ENCODE data around the gene PTGES. TPM values are rescaled to one million over a fixed set of nuclear protein-coding genes. Genes with fewer than 3 reads are reported as not detected.

The PTGES gene
- total and polyA plus RNA-seq, 9 of the 15 experiments (the other 6 are each of a cell fraction or from before 2014, with no cell fraction given), result 0.13 TPM; not detected in 8

- TF ChIP-seq, protein P1, sequence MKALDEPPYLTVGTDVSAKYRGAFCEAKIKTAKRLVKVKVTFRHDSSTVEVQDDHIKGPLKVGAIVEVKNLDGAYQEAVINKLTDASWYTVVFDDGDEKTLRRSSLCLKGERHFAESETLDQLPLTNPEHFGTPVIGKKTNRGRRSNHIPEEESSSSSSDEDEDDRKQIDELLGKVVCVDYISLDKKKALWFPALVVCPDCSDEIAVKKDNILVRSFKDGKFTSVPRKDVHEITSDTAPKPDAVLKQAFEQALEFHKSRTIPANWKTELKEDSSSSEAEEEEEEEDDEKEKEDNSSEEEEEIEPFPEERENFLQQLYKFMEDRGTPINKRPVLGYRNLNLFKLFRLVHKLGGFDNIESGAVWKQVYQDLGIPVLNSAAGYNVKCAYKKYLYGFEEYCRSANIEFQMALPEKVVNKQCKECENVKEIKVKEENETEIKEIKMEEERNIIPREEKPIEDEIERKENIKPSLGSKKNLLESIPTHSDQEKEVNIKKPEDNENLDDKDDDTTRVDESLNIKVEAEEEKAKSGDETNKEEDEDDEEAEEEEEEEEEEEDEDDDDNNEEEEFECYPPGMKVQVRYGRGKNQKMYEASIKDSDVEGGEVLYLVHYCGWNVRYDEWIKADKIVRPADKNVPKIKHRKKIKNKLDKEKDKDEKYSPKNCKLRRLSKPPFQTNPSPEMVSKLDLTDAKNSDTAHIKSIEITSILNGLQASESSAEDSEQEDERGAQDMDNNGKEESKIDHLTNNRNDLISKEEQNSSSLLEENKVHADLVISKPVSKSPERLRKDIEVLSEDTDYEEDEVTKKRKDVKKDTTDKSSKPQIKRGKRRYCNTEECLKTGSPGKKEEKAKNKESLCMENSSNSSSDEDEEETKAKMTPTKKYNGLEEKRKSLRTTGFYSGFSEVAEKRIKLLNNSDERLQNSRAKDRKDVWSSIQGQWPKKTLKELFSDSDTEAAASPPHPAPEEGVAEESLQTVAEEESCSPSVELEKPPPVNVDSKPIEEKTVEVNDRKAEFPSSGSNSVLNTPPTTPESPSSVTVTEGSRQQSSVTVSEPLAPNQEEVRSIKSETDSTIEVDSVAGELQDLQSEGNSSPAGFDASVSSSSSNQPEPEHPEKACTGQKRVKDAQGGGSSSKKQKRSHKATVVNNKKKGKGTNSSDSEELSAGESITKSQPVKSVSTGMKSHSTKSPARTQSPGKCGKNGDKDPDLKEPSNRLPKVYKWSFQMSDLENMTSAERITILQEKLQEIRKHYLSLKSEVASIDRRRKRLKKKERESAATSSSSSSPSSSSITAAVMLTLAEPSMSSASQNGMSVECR (CRISPR knock-in tag; IDR thresholded peaks at IDR 0.05), result no peak
- TF ChIP-seq ZFX (CRISPR knock-in tag; IDR thresholded peaks at IDR 0.05) (peak; percentile 30; the same call in 1 of the 2 replicates), MLX (CRISPR knock-in tag; conservative IDR thresholded peaks at IDR 0.05) (no peak), ZBTB7A (IDR thresholded peaks at IDR 0.05; ENCODE audit: borderline replicate concordance, control insufficient read depth, low read depth, low read length) (no peak), CBFA2T3 (IDR thresholded peaks at IDR 0.05) (peak; percentile 79), SRSF3 (IDR thresholded peaks at IDR 0.05; ENCODE audit: insufficient read depth, low read length) (no peak), TCF3 (CRISPR knock-in tag; IDR thresholded peaks at IDR 0.05) (peak; percentile 79), MAFF (IDR thresholded peaks at IDR 0.05; ENCODE audit: low read length) (no peak), NFIC (IDR thresholded peaks at IDR 0.05) (0 out of 2 replicates have a peak, but pooled peaks have one; percentile 19), CBFA2T2 (conservative IDR thresholded peaks at IDR 0.05) (peak; percentile 60), TCFL5 (CRISPR knock-in tag; conservative IDR thresholded peaks at IDR 0.05) (no peak), NCOR1 (IDR thresholded peaks at IDR 0.05) (peak; percentile 60; the same call in 1 of the 2 replicates), ZNF174 (CRISPR knock-in tag; IDR thresholded peaks at IDR 0.05) (no peak), SAFB (IDR thresholded peaks at IDR 0.05; ENCODE audit: borderline replicate concordance, low read depth, low read length) (no peak), TEAD4 (IDR thresholded peaks at IDR 0.05; ENCODE audit: low read length) (peak; percentile 67), TEAD4 (CRISPR knock-in tag; IDR thresholded peaks at IDR 0.05; ENCODE audit: borderline replicate concordance) (no peak), ZNF717 (CRISPR knock-in tag; IDR thresholded peaks at IDR 0.05) (no peak), FOXP1 (CRISPR knock-in tag; IDR thresholded peaks at IDR 0.05) (no peak), MTA2 (IDR thresholded peaks at IDR 0.05; ENCODE audit: low read depth) (0 out of 2 replicates have a peak, but pooled peaks have one; percentile 11), FUS (optimal IDR thresholded peaks at IDR 0.05; ENCODE audit: low read depth, low read length) (no peak), SMARCA4 (IDR thresholded peaks at IDR 0.05) (peak; percentile 53; the same call in 1 of the 2 replicates), JUNB (CRISPR knock-in tag; conservative IDR thresholded peaks at IDR 0.05) (no peak), ZNF124 (CRISPR knock-in tag; IDR thresholded peaks at IDR 0.05) (no peak), ZFP30 (CRISPR knock-in tag; IDR thresholded peaks at IDR 0.05; ENCODE audit: borderline replicate concordance) (no peak), KAT2B (IDR thresholded peaks at IDR 0.05; ENCODE audit: low read depth, low read length) (no peak), PRMT5 (CRISPR knock-in tag; IDR thresholded peaks at IDR 0.05) (no peak)
- TF ChIP-seq, protein P2, sequence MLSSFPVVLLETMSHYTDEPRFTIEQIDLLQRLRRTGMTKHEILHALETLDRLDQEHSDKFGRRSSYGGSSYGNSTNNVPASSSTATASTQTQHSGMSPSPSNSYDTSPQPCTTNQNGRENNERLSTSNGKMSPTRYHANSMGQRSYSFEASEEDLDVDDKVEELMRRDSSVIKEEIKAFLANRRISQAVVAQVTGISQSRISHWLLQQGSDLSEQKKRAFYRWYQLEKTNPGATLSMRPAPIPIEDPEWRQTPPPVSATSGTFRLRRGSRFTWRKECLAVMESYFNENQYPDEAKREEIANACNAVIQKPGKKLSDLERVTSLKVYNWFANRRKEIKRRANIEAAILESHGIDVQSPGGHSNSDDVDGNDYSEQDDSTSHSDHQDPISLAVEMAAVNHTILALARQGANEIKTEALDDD (IDR thresholded peaks at IDR 0.05), result peak; percentile 99
Measured at GRCh38 chr9:129769669-129770068, 16.8 kb upstream of the PTGES start (continued).
